IPS-11a (cell line): ENCODE measurements around the gene GPAM.
"Not testable (repeated sequence)": the region's sequence is repeated elsewhere in the genome, so short reads cannot be mapped to it uniquely, and the experiment has no call there.

Experiments
- H3K4me3 ChIP-seq: one replicate; pipeline ENCODE4 v1.5.1; 2013; ENCODE audit warnings: low read depth, low read length, control low read depth

Gene GPAM

DNA sequence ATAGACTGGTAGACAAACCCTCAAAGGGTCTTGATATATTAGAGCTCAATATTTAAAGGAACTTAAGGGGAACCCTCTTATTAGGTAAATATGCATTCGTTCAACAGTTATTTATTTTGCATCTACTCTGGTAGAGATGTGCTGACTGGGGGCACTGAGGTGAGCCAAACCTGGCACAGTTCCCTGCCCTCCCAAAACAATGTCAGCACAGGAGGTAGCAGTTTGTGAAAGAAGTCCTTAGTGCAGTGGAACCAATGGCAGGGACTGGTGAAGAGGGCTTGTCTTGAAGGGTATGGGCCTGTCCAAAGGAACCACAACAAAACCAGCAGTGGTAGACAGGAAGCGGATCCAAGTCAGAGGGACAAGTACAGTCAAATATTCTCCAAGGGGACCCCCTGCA is 32.6 kb upstream of the GPAM start:
- H3K4me3 ChIP-seq = no peak overlapping the region

DNA sequence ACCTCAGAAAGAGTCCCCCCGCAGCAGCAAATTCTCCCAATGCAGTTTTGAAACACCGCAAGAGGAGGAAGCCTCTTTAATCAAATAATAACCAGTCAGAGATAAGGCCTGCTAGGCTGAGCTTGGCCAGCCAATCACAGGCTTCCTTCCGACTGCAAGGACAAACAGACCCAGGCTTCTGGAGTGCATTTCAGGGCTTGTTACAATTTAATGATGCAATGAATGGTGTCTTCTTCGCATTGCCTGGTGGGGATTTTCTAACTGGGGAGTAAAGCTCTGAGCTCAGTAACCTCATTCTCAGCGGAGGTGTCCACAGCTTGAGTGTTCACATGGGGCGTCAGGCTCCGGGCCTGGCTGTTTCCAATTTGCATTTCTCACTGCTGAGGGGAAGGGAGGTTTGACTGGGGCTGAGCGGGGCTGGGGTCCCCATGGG is 31.8 kb upstream of the GPAM start:
- H3K4me3 ChIP-seq = no peak overlapping the region

DNA sequence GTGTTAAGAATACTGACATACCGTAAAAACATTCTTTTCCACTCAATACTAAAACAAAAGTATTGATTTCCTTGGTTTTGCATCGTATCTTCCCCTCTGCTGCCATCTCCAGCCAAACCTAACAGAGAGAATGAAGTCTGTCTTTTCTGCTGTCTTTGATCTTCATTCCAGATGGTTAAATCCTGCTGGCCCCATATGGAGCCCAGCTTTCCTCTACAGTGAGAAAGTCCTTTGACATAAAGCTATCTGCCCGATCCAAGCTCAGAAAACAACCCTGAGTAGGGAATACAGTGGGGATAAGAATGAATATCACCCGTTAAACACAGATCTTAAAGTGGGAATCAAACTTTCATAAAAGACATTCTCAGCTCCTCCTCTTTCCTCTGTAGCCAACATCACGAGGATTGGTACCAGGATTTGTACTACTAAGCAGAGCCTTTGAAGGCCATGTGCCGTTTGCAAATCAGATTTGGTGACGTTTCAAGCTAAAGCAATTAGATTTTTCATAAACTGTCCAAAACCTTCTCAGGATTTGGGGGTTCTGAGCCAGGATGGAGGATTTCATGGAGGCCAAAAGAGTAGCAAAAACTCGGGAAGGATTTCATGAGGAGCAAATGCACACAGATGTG is 30.8 kb upstream of the GPAM start:
- no peak overlapping the region for H3K4me3 ChIP-seq

DNA sequence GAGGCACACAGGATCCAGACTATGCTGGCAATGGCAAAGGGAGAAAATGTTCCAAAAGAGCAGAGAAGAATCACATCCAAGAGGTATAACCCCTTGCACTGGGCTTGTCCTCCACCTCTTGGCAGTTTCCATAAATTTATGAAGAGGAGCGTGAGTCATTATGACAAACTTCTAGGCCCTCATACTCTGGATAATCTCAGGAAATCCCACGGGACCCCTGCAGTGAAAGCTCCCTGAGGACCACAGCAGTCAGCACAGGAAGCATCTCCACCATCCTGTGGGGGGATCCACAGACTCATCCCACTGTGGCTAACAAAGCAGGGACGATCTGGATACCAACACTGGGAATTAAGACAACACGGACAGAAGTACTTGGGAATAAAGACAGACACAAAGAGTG is 30.3 kb upstream of the GPAM start:
- no peak overlapping the region for H3K4me3 ChIP-seq

DNA sequence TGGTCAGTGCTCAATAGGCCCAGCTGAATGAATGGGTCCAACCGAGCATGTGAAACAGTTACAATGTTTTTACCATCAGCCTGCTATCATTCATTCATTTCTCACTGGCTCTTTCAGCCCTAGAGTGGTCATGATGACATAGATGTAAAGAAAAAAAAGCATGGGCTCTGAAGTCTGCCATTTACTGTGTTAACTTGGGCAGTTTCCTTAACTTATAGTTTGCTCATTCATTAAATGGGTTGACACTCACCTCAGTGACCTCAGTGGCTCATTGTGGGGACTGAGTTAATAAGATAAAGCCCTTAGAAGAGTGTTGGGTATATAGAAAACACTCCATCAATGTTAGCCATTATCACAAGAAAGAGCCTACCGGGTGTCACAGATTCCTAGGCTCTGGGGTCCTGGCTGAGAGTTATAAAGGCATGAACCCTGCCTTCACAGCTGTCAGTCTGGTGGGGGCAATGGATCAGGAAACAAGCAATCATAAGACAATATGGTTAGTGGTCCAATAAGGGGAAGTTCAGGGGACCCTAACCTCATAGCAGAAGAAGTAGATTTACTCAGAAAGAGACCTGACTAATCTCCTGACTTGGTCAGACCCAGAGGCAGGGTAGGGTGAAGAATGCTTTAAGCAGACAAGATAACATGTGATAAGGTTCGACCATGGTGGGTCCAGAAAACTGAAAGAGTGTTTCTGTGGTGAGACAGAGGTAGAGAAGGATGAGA is 29.7 kb upstream of the GPAM start:
- H3K4me3 ChIP-seq = no peak overlapping the region

DNA sequence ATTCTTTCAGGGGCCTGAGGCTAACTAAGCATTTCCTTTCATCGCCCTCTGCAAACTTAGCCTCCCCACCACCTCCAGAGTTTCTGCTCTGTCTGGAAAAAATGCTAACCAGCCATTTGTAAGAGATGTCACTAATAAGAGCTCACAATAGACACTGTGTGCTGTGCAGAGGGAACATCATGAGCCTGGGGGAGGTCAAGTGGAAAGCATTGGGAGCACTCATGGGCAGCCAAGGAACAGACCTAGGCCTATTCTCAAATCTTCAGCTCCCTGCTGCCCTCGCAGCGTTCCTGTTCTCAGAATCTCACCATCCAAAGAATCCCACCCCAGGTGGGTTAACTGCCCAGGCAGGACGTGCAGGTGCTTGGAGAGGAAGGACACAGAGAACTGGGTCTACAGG is 27.1 kb upstream of the GPAM start:
- H3K4me3 ChIP-seq = no peak overlapping the region

DNA sequence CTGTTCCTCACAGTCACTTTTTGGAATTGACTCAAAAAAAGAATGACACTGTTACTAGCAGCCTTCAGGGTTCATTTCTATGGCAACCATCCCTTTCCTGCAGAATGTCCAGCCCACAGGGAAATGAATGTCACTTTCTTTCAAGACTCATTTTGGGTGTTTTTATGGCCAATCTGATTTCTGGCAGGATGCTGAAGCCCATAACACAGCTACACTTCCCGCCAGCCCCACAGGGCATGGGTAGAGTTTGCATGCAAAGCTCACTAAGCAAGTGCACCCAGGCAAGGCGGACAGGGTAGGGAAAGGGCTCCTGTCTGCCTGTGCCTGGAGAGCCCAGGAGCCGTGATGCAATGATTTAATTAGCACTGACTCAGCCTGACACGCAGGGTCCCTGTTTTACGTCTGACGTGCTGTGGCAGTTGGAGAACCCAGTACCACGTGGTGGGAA is 26.1 kb upstream of the GPAM start:
- no peak overlapping the region for H3K4me3 ChIP-seq

DNA sequence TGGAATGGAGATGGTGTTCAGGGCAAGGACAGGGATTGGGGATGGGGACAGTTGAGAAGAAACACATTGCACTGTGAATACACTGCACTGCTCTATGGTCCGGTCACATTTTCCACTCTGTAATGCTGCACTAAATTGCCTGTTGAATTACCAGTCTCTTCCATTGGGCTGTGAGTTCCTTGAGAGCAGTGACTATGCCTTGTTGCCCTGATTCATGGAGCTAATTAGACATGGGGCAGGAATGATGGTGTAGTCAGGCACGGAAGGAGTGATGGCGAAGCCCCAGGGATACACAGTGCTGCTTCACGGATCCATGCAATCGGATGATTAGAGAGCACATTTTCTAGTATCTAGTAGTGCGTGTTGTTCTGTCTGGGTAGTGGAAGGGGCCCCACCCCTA is 25.4 kb upstream of the GPAM start:
- no peak overlapping the region for H3K4me3 ChIP-seq

DNA sequence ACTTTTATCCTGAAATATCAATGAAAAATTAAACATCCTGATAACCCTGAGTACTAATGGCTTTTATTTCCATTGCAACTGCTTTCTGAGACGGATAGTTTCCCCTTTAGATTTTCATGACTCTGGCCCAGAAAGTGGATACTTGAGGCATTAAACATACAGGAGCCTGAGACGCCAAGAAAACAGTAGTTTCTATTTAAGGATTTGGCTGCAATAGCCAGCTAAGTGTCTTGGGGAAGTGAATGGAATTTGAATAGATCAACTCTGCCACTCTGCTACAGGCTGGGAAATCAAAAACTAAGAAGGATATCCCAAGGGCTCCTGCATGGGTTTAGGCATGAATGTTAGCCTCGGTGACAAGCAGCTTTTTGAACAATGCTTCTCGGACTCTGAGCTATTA is 24.7 kb upstream of the GPAM start:
- no peak overlapping the region for H3K4me3 ChIP-seq

DNA sequence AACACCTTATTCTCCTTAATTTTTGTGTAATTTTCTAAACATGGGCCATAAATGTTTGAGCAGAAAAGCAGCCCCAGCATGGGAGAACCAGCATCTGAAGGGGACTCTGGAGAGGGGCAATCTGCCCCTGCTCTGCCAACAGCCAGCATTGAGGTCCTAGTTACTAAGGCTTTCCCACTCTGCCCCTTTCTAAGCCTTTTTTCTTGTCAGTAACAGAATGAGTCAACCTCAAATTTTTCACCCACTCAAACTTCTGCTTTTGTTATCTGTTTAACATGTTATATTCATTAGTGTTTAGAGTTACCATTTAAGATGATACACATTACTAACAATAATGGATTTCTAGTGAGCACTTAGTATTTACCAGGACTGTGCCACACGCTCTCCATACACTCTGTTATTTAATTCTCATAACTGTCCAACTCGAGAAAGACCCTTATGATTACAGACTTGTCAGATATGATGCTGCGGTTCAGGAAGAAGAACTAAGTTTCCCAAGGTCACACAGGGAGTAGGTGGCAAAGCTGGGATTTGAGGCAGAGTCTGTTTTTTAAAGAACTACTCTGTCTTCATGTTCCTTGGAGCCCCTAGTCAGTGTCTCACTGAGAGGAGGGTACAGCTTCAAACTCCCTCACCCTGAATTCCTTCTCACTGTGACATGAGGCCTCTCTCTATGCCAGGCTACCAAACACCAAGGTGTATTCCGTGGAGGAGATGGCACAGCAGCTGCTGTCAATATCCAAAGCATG is 19.9 kb upstream of the GPAM start:
- H3K4me3 ChIP-seq = no peak overlapping the region

DNA sequence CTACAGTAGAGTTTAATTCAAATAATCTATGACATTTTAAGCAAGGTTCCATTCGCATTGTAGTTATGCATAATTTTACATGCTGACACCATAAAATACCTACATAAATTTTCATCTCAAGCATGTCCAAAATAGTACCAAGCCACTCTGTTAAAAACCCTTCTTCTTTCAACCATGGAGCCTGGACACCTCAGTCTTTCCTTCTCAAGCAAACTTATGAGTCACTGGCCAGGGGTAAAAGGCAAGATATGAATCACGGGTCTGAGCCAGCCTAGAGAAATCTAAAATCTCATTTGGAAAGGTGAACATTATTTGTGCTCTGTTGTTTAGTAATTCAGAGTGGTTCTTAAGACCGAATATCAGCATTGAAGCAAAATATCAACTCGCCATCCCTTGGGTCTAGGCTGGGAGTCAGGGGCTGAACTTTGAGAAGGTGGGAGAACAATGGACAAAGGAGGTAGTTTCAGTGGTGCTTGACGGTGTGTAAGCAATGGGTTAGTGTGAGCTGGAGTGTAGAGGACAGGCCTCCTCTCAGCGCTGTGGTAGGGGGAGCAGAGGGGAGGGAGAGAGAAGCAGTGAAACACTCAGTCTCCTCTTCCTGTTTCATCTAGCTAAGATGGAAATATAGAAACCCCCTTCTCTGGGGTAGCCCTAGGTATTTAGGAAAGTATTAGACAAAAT is 19.1 kb upstream of the GPAM start:
- H3K4me3 ChIP-seq = no peak overlapping the region

DNA sequence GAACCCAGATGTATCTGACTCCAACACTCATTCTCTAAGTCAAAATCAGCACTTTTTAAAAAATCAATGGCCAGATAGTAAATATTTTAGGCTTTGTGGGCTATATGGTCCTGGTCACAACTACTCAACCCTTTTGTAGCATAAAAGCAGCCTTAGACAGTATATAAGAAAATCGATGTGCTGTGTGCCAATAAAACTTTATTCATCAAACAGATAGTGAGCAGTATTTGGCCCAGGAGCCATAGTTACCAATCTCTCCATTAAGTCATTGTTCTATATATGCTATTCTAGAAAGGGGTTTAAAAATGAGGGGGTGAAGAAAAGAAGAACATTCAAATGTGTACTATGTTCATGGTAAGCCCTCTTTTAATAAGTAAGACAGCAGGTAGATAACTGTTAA is 18.5 kb upstream of the GPAM start:
- H3K4me3 ChIP-seq = no peak overlapping the region

DNA sequence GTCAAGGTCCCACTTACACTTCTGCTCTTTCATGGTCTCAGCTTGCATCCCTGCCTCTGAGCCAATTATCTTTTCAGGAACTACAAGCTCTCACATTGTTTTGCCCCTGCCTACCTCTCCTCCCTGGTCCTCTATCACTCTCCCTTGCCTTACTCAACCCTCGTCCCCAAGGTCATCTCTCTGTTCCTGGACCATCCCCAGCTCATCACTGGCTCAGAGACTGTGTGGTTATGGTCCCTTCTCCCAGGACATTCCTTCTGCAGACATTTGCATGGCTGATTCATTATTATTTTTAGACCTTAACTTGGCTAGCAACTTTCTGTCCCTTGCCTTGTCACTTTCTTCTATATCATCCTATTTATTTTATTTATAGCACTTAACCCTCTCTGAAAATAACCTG is 17.8 kb upstream of the GPAM start:
- no peak overlapping the region for H3K4me3 ChIP-seq

DNA sequence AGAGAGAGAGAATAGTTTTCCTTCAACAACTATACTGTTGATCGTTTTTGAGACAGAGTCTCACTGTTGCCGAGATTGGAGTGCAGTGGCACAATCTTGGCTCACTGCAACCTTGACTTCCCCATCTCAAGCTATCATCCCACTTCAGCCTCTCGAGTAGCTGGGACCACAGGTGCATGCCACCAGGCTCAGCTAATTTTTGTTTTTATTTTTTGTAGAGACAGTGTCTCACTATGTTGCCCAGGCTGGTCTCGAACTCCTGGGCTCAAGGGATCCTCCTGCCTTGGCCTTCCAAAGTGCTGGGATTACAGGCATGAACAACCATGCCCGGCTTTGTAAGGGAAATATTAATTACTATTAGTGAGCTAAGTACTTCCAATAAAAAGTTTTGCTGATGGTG is 16.7 kb upstream of the GPAM start:
- H3K4me3 ChIP-seq = not testable (repeated sequence)

DNA sequence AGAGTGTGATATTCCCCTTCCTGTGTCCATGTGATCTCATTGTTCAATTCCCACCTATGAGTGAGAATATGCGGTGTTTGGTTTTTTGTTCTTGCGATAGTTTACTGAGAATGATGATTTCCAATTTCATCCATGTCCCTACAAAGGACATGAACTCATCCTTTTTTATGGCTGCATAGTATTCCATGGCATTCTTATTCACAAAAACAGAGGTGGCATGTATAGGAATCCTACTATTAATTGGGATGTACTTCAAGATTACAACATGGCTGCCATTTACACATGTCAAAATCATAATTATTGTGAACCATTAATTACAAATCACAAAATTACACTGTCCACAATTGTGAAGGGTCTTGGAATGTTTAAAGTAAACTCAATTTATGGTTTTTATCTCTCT is 14.1 kb upstream of the GPAM start:
- H3K4me3 ChIP-seq = not testable (repeated sequence)

DNA sequence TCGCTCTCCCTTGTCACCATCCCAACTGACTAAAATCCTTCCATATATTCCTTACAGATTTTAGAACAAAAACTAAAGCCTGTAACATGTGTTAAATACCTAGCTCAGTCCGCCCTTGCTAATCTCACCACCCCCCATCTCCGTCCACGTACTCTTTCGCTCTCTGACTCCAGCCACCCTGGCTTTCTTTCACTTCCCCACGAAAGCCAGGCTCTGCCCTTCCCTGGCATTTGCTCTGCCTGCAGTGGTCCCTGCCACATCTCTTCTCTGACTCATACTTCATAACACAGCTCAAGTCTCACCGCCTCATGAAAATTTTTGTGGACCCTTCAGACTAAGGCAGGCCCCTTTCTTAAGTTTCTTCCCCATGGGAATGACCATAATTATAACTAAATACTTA is 11.7 kb upstream of the GPAM start:
- no peak overlapping the region for H3K4me3 ChIP-seq

DNA sequence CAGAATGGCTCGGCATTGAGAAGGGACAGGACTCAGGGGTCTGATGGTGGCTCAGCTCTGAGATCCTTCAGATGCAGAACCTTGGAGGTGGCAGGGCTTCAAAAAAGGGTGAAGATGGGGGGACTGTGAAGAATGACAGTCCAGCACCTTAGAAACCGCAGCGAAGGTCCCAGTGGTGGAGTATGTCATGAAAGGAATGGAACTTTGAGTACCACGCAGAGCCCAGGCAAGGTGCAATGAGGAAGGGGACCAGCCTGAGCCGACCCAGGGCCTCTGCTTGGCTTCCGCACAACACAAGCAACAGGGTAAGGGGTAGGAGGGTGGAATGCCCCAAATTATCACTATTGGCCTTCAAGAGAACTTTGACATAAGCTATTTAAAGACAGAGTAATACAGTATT is 8.2 kb upstream of the GPAM start:
- H3K4me3 ChIP-seq = no peak overlapping the region

DNA sequence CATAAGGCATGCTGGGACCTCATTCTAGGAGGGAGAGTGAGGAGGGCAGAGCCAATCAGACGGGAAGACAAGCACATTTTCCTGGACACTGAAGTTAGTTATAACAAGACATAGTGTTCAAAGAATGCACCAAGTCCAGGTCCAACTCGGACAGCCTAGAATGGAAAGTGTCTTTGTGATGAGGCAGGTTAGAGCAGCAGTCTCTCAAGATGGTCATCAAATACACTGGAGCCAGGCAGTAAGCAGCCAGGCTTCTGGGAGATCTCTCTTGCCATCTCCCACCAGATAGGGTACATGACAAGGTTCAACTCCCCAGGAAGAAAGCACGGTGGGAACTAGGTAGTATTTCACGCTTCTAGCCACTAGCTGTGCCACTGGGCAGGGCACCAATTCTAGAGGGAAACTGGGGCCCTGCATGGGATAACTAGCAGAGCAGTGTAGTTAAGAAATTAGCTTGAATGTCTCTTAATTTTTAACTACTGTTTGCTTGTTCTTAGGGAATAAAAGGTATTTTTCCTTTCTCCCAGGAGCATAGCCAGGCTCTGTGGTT is 7.6 kb upstream of the GPAM start:
- H3K4me3 ChIP-seq = no peak overlapping the region

DNA sequence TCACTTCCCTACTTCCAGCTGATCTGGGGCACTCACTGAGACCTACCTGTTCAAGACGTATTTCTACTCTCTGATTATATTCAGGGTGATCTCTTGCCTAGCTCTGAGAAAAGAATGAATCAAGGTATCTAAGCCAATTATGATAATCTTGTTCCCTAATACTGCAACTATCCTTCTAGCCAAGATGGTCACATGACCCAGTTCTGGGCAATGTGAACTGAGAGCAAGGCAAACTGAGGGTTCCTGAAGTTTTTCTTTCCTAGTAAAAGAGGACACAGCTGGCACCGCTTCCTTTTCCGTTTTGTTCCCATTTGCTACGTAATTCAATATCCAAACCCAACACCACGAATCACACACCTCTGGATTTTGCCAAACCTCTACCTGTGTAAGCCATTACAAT is 5.9 kb upstream of the GPAM start:
- H3K4me3 ChIP-seq = no peak overlapping the region

DNA sequence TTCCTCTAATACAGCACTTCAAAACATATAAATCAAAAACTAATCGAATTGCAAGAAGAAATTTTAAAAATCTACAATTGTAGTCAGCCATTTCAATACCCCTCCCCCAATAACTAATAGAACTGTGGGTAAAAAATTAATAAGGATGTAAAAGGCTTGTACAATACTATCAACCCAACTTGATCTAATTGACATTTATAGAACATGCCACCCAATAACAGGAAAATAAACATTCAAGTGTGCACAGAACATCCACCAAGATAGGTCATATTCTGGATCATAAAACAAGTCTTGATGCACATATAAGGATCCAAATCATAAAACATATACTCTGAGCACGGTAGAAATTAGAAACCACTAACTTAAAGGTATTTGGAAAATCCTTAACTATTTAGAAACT is 4.0 kb upstream of the GPAM start:
- H3K4me3 ChIP-seq = no peak overlapping the region

DNA sequence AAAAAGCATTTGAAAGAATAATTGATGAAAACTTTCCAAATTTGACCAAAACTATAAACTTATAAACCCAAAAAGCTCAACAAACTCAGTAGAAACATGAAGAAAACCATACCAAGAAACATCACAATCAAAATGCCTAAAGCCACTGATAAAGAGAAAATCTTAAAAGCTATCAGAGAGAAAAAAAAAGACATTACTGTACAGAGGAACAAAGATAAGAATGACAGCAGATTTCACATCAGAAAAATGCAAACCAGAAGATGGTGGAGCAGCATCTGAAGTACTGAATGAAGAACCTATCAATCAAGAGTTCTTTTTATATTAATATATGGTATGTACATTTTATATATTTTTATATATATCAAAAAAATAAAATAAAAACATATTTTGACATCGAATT is 2.4 kb upstream of the GPAM start:
- H3K4me3 ChIP-seq = no peak overlapping the region
